Epithelial cell of proximal tubule (primary cell): ENCODE measurements around the gene CAPN6. TPM values are rescaled to one million over a fixed set of nuclear protein-coding genes. Genes with fewer than 3 reads are reported as not detected.

Source experiments
- DNase-seq: peaks from one replicate; pipeline ENCODE4 v3.0.0-alpha.2; 2011; ENCODE audit warnings: low read depth
- H3K4me3 ChIP-seq: 2 replicates; pipeline ENCODE4 v1.5.1; 2011; ENCODE audit warnings: low read depth, mild to moderate bottlenecking, low read length
- CTCF ChIP-seq: conservative IDR thresholded peaks from 2 replicates; pipeline ENCODE4 v1.5.1; 2012; ENCODE audit warnings: low read depth, mild to moderate bottlenecking, low read length
- total RNA-seq: library from RNA; depleted of rRNA; stranded (reverse); fragments of >200 nt; gene quantifications from 2 replicates; pipeline ENCODE4 v1.2.3, GENCODE V29; 2015

Gene CAPN6
- total RNA-seq, 1 donor from 2014 or later, result 1.2 TPM

DNA sequence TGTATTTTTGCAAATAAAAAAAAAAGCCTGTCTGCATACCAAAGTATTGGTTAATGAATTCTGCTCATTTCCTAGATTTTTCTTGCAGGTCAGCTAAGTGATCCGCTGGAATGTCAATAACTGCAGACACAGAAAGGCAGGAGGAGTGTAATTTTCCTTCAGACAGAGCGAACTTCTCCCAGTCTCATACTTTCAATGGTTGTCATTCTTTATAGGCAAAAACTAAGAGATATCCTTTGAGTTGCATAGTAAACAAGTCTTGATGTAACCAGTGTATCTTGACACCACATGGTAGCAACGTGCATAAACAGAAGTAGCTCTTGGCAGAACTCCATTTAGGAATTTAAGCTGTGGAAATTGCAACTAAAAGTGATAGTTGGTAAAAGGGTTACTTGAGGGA is 8.2 kb downstream of the CAPN6 start:
- DNase-seq, result no peak
- no peak for TF ChIP-seq CTCF
- no peak overlapping the region for H3K4me3 ChIP-seq

- TF ChIP-seq CTCF, result no peak
- no peak for DNase-seq
- H3K4me3 ChIP-seq, result no peak overlapping the region
Measured at GRCh38 chrX:111260451-111260850, 9.8 kb downstream of the CAPN6 start.

DNA sequence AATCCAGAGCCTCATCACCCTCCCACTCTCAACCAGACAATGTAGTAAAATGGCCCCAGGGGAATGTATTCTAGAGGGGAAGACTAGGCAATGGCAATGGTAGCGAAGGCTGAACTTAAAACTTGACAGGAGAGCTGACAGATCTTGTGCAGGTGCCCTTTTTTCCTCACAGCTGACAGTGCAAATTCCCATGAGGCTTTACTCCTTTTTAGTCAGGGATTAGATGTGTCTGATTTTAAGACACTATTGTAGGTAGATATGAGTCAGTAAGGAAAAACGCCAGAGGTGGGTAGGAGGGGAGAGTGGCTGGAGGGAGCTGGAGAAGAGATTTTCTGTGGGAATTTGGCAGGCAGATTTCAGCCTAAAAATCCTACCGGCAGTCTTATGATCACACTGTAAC is 10.7 kb downstream of the CAPN6 start:
- TF ChIP-seq CTCF, result no peak
- DNase-seq, result no peak
- H3K4me3 ChIP-seq, result no peak overlapping the region

- no peak for DNase-seq
- TF ChIP-seq CTCF, result no peak
- no peak overlapping the region for H3K4me3 ChIP-seq
Measured at GRCh38 chrX:111257733-111258132, 12.6 kb downstream of the CAPN6 start.

- H3K4me3 ChIP-seq, result no peak overlapping the region
- DNase-seq, result no peak
- no peak for TF ChIP-seq CTCF
Measured at GRCh38 chrX:111254896-111255693, 15.2 kb downstream of the CAPN6 start.

- no peak for DNase-seq
- H3K4me3 ChIP-seq, result no peak overlapping the region
- TF ChIP-seq CTCF, result peak; percentile 53
Measured at GRCh38 chrX:111244235-111244750, 26.0 kb downstream of the CAPN6 start.
